ENCODE measurements around the gene SPARCL1. TPM values are rescaled to one million over a fixed set of nuclear protein-coding genes. Genes with fewer than 3 reads are reported as not detected.

The SPARCL1 gene
- total RNA-seq, 1 donor from 2014 or later: 113 TPM

DNA sequence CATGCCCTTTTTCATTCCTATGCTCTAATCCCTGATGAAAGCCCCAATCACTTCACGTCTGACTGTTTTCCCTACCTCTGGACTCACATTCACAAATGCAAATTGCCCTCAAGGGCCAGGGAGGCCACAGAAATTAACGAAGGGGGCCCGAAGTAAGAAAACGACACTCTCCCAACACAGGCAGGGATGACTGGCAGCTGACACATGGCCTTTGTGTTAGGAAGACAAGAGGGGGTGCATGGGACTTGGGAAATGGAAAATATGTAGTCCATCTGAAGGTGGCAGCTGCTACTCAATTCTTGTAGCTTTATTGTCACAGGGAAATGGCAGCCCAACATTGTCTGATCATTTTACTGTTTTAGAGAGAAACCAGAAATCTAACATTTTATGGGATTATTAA, 12.3 kb upstream of the SPARCL1 start:
- DNase-seq (ENCODE audit: low spot score): no peak

GRCh38 chr4:87540146-87541058, 11.2 kb upstream of the SPARCL1 start:
- no peak for DNase-seq (ENCODE audit: low spot score)

GRCh38 chr4:87532907-87533306, 3.7 kb upstream of the SPARCL1 start:
- no peak for DNase-seq (ENCODE audit: low spot score)

GRCh38 chr4:87532109-87532508, 2.9 kb upstream of the SPARCL1 start:
- DNase-seq (ENCODE audit: low spot score): no peak

DNA sequence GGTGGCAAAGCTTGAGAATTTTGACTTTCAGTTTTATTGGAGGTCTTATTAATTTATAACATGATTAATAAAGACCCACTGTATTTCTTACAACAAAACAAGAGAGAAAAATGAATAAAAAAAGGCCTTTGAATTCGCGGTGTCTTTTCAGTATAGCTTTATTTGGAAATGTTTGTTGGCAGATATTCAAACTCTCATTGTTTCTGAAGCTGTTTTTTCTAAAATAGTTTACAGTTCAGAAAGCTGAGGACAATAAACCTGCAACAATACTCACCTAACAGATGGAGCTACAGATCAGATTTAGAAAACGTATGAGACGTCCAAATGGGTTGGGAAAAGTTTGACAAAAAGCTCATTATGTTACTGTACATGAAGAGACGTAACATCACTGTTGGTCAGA, 2.4 kb upstream of the SPARCL1 start:
- DNase-seq (ENCODE audit: low spot score): no peak

- peak; percentile 70 for DNase-seq (ENCODE audit: low spot score)
Measured at GRCh38 chr4:87530868-87531267, 1.7 kb upstream of the SPARCL1 start.

DNA sequence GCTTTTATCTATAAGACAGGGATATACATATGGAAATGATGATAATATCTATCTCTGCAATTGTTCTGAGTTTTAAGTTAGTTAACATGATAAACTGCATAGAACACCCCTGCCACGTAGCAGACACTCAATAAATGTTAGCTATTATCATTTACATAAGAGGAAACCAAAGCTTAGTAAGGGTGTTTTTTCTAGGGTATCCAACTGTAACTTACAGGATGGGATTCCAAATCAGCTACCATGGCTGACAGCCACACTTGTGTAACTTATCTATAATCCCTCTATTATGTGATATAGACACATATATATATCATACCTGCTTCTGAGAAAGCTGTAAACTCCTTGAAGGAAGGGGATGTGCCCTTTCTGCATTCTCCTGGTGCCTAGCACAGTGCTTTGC, 1.1 kb upstream of the SPARCL1 start:
- DNase-seq (ENCODE audit: low spot score): peak; percentile 29

DNA sequence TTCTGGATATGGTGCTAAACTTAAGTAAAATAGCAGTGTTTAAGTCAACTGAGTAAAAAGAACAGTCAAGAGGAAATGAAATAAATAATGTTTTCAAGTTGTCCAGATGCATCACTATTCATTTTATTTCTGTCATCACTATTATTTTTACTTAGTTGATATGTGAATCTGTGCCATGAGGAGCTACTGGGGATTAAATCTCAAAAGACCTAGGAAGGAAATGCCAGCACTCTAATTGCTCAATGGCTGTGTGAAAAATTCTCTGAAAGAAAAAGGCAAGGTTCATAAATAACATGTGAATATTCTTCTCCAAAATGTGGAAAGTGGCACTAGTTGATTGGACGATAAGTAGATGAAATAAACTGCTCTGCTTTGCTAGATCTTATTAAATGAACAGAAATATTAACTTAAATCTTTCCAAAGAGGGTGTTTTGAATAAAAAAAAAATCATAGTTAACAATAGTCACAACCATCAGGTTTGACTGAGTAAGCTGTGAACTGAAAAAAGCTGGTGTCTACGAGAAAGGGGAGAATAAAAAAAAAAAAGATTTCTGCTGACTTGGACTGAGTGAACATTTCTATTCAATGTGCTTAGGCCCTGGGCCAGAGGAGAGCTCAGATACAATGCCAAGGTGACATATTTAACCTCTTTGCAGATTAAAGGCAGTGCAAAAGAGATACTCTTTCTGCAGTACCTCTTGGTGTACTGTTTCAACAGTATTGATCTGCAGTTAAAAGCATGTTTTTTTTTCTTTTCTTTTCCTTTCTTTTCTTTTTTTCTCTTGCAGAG, 1.6 kb downstream of the SPARCL1 start:
- DNase-seq (ENCODE audit: low spot score): no peak

GRCh38 chr4:87525636-87526295, 3.4 kb downstream of the SPARCL1 start:
- peak; percentile 93 for DNase-seq (ENCODE audit: low spot score)

DNA sequence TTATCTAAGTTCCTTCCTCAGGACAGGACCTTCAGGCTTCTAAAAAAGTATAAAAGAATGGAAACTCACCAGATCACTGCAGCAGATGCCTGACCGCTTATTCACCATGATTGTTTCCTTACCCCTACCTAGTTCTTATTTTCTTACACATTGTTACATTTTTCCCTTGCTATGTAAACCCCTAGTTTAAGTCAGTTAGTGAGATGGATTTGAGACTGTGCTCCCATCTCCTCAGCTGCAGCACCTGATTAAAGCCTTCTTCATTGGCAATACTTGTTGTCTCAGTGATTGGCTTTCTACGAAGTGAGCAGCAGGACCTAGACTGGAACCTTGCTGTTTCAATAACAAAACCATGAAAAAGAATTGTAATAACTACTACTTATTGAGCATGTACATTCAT, 4.7 kb downstream of the SPARCL1 start:
- no peak for DNase-seq (ENCODE audit: low spot score)

GRCh38 chr4:87523307-87523706, 5.9 kb downstream of the SPARCL1 start:
- DNase-seq (ENCODE audit: low spot score): no peak

GRCh38 chr4:87521757-87522374, 7.3 kb downstream of the SPARCL1 start:
- no peak for DNase-seq (ENCODE audit: low spot score)

DNA sequence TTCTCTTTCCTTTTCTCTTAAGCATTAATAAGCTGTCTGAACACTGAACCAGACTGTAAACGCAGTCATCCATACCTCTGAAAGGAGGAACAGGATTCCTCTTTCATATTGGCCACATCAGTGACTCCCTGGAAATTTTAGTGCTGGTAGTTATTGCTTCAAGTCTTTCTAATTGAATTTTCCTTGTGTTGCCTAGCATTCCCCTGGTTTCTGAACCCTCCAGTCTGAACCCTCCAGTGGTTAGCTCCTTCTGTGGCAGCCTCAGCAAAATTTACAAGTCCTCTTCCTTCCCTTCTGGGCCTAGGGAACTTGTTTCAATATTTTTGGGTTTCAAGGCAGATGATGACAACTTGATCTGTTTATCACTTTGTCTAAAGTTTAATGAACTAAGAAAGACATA, 7.9 kb downstream of the SPARCL1 start:
- no peak for DNase-seq (ENCODE audit: low spot score)

- DNase-seq (ENCODE audit: low spot score): no peak
Measured at GRCh38 chr4:87517621-87518020, 11.6 kb downstream of the SPARCL1 start.

DNA sequence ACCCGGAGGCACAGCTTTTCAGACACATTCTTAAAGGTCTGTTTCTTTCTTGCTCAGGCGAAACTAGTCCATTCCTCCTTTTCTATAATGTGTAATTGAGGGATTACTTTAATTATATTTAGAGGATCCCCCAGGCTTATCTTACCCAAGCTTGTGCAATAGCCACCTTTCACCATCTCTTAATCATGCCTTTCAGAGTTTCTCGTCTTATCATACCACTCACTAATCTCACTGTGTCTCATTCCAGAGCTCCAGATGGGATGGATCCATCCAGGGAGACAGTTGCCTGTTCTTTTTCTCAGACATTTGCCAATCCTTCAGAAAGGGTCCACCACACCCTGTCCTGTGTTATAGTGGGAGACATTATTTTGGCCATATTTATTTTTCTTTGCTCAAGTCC, 12.5 kb downstream of the SPARCL1 start:
- DNase-seq (ENCODE audit: low spot score): peak; percentile 35

- DNase-seq (ENCODE audit: low spot score): no peak
Measured at GRCh38 chr4:87512400-87512799, 16.8 kb downstream of the SPARCL1 start.

DNA sequence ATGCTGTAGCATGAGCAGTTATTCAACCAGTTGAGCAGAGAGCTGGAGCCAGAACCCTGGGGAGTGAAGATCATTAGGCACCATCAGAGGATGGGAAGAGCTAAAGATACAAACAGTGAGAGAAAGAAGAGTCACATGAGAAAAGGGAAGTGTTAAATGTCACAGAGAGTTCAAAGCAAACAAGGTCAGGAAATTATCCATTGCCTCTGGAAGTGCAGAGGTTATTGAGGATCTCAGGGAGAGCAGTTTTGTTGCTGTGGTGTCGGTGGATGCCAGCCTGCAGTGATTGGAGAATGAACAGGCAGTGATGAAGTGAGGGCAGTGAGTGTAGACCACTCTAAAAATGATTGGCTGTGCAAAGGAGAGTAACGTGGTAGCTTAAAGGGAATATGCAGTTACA, 17.7 kb downstream of the SPARCL1 start:
- no peak for DNase-seq (ENCODE audit: low spot score)

DNA sequence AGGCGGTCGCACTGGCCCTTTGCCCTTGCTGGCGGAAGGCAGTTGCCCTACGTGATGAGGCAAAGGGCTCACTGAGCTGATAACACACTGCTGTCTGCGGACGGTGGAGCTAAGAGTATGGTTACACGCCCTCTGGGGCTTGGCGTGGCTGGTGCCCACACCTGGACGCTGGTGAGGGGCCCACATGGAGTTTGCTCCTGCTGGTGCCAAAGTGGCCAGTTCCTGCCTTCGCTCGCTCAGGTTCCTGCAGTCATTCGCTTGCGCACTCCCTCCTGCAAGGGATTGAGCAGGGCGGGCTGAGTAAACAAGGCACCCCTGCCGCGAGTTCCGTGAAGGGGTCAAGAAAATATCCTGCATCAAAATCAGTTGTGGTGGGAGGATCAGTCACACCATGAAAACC, 18.4 kb downstream of the SPARCL1 start:
- no peak for DNase-seq (ENCODE audit: low spot score)

DNA sequence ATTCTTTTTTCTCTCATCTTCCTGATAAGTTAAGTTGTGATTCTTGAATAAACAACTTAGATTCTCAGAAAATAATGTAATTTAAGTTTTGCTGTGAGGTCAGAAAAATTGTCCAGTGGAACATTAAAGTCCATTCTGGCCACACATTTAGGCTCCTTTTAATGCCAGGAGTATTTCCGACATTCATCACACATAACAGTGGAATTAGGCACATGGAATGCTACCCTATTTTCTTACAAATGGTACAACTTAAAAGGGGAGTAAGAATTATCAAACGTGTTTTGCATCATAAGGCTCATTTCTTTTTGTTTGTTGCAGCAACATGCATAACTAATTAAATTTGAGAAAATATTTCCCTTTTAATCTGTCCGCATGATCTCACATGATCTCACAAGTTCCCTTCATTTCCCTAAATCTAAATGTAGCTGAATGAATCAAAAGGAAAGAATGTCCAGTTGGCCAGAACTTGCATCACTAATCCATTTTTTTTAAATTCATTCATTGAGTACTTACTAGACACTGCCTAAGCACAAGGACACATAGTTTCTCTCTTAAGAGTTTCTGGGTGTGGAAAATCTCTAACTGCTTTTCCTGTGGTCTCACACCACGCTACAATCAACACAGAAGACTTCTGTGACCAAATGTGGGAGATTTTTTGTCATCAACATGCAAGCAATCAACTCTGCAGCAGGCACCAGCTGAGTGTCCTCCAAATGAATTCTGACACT, 22.0 kb downstream of the SPARCL1 start:
- DNase-seq (ENCODE audit: low spot score): no peak

GRCh38 chr4:87505862-87506261, 23.3 kb downstream of the SPARCL1 start:
- DNase-seq (ENCODE audit: low spot score): no peak

DNA sequence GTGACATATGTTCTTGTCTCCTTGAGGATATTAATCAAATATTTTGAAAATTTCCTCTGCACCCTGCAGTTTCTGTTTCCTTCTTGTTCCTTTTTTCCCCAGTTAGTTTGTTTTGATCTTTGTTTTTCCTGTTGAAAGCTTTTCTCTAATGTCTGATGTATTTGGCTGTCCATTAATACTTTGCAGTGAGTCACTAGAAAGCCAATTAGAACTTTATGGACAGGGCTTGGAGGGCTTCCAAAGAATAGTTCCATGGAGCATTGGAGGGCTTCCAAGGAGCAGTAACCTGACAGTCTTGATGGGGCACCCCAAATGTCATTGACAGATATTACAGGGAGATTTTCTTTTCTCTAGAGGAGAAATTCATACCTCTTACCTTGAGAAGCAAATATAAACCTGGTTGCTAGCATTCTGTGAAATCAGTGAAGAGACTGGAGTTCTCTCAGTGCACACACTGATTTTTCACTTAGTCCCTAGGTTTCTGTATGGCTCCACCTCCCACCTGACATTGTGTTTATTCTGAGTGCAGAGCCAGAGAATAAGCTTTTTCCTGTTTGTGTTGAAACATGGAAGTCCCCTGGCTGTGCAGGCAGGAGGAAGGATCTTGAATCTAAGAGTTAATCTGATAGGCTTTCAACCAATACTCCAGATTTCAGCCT, 26.5 kb downstream of the SPARCL1 start:
- no peak for DNase-seq (ENCODE audit: low spot score)
